Liver (tissue), 3 donors: Measurements from ENCODE around the gene PON1.

Experiments
- ATF3 ChIP-seq: IDR thresholded peaks from 2 replicates; pipeline ENCODE4 v1.6.1; 2016; ENCODE audit warnings: antibody characterized with exemption
- CTCF ChIP-seq: fragments of 150-350 bp; IDR thresholded peaks from 2 replicates; pipeline ENCODE4 v1.5.1; 2017; ENCODE audit warnings: improper control_type of control experiment, low read depth, low read length; ENCODE audit not compliant: missing input control
- JUND ChIP-seq, 2 donors: IDR thresholded peaks; 2 replicates each; pipeline ENCODE4 v1.6.1; 2016; ENCODE audit warnings: antibody characterized with exemption in 2 of 2
- YY1 ChIP-seq: IDR thresholded peaks from 2 replicates; pipeline ENCODE4 v1.6.1; 2016; ENCODE audit warnings: antibody characterized with exemption, mild to moderate bottlenecking
- ZBTB33 ChIP-seq: IDR thresholded peaks from 2 replicates; pipeline ENCODE4 v1.6.1; 2016; ENCODE audit warnings: antibody characterized with exemption
- TF ChIP-seq, protein P1 (sequence below): IDR thresholded peaks from 2 replicates; pipeline ENCODE4 v1.6.1; 2016; ENCODE audit warnings: antibody characterized with exemption
- donor health status: healthy.
- donor health status: healthy.

GRCh38 chr7:95269640-95270039 lies 54.7 kb downstream of the PON1 start:
- TF ChIP-seq CTCF: no peak
- no peak for TF ChIP-seq ZBTB33
- TF ChIP-seq JUND (IDR thresholded peaks at IDR 0.05): no peak
- TF ChIP-seq, protein P1, sequence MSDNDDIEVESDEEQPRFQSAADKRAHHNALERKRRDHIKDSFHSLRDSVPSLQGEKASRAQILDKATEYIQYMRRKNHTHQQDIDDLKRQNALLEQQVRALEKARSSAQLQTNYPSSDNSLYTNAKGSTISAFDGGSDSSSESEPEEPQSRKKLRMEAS: no peak
- TF ChIP-seq YY1: no peak
- TF ChIP-seq ATF3: no peak
